Urinary bladder (tissue), 4 donors: Measurements from ENCODE around the gene PARP1. TPM values are rescaled to one million over a fixed set of nuclear protein-coding genes. Genes with fewer than 3 reads are reported as not detected.

ENCODE experiments used
- DNase-seq: peaks from one replicate; pipeline ENCODE4 v3.0.0-alpha.2; 2015; ENCODE audit errors: extremely low spot score
- H3K27ac ChIP-seq: one replicate; pipeline ENCODE4 v1.5.1; 2013; ENCODE audit warnings: low read depth, mild to moderate bottlenecking, moderate library complexity
- H3K36me3 ChIP-seq: one replicate; pipeline ENCODE4 v1.6.1; 2013; ENCODE audit warnings: mild to moderate bottlenecking, moderate library complexity; ENCODE audit not compliant: insufficient read depth
- H3K4me1 ChIP-seq: one replicate; pipeline ENCODE4 v1.6.1; 2013; ENCODE audit warnings: mild to moderate bottlenecking, moderate library complexity; ENCODE audit not compliant: insufficient read depth
- H3K4me3 ChIP-seq: one replicate; pipeline ENCODE4 v1.5.1; 2013; ENCODE audit warnings: low read depth, low read length
- WGBS: extraction: QIAGEN DNeasy Blood & Tissue Kit; methylation state at CpG from one replicate; pipeline ENCODE4 v1.1.7; 2013; 5-methylcytosine and 5-hydroxymethylcytosine counted together
- polyA plus RNA-seq: library from polyadenylated mRNA; stranded (reverse); fragments of 200-250 nt; gene quantifications from one replicate; pipeline ENCODE4 v1.2.3, GENCODE V29; 2013
- total RNA-seq: library from RNA; depleted of rRNA; stranded (reverse); fragments of >200 nt; gene quantifications from one replicate; pipeline ENCODE4 v1.2.3, GENCODE V29; 2014
- donor health status: healthy with polysubstance abuse.
- donor health status: healthy.

Gene PARP1
- total and polyA plus RNA-seq, 2 donors: 58.4 to 60.7 TPM

DNA sequence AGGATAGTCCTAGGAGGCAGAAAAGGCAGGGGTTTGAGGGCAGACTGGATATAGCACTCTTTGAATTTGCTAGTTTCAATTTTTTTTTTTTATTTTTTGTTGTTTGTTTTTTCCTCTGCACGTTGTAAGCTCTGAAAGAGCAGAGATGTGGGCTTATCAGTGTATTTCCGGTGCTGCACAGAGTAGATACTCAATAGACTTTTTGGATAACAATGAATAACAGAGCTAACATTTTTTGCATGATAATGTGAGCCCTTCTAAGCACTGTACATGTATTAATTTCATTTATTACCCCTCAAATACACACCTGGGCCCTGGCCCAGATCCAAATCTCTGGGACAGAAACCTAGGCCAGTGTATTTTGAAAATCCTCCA lies 17.1 kb upstream of the PARP1 start:
- Histone ChIP-seq H3K27ac (no peak overlapping the region), H3K4me1 (no peaks in the 10 kb centered on the region), H3K36me3 (no peaks in the 10 kb centered on the region), H3K4me3 (no peak overlapping the region)
- 25% methylated on average over 2 of the region's 2 CpGs for WGBS
- no peak for DNase-seq

DNA sequence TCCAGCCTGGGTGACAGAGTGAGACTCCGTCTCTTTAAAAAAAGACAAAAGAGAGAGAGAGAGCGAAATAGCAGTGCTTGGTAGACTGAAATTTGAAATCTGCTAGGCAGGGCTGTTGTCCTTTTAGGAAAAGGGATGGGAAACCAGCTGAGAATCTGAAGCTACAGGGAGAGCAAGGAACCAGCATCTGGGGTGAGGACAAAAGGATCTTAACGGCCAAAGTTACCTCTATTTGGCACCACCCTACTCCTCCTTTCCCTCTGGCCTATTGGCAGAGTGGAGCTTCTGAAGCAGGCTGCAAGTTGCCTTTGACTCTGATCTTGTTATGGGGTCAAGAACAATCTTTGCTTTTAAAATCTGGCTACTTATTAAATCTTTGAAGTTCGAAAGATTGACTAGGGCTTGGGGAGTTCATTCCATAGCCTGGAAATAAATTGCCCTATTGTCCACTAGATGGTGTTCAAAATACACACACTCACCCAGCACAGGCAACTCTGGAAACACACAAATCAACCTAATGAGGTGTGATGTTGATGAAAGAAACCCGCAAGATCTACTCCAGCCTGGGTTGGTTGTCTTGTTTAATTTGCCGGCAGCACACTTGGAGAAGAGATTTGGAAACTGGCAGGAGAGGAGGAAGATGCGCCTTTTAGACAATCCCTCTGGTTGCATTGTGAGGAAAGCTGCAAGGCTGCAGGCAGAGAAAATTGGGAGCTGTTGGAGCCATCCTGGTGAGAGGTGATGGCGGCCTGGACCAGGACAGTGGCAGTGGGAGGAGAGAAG lies 16.5 kb upstream of the PARP1 start:
- Histone ChIP-seq H3K4me1 (no peaks in the 10 kb centered on the region), H3K27ac (no peak overlapping the region), H3K4me3 (no peak overlapping the region), H3K36me3 (no peaks in the 10 kb centered on the region)
- no peak for DNase-seq
- WGBS: 50% methylated on average over 8 of the region's 8 CpGs

DNA sequence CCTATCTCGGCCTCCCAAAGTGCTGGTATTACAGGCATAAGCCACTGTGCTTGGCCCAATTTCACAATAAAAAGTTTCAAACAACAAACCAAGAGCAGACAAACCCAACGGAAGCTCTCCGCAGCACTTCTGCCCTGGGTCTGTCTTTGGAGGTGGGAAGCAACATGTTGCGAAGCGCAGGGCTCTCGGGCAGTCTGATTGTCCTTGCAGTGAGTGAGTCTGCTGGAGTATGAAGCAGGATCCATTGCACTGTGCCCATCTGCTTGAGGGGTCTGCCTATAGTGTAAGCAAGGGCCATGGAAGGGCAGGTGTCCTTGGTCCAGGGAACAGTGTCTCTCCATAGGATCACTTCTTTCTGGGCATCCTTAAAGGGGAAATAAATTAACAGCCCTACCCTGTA lies 14.6 kb upstream of the PARP1 start:
- 96% methylated on average over 6 of the region's 6 CpGs for WGBS

DNA sequence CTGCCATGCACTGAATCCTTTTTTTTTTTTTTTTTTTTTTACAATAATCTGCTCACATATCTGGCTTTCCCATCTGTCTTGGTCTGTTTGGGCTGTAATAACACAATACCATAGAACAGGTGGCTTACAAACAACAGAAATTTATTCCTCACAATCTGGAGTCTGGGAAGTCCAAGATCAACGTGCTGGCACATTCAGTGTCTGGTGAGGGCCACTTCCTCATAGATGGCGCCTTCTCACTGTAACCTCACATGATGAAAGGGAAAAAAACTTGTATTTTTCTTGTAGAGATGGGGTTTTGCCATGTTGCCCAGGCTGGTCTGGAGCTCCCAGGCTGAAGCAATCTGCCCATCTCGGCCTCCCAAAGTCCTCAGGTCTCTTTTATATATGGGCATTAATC lies 13.0 kb upstream of the PARP1 start:
- WGBS: 92% methylated on average over 3 of the region's 3 CpGs
- Histone ChIP-seq H3K36me3 (no peaks in the 10 kb centered on the region), H3K4me1 (no peaks in the 10 kb centered on the region), H3K4me3 (no peak overlapping the region), H3K27ac (no peak overlapping the region)
- DNase-seq: no peak

More for the DNA sequence above, 14.6 kb upstream of the PARP1 start:
- Histone ChIP-seq H3K36me3 (no peaks in the 10 kb centered on the region), H3K4me3 (no peak overlapping the region), H3K27ac (no peak overlapping the region), H3K4me1 (no peaks in the 10 kb centered on the region)
- no peak for DNase-seq

DNA sequence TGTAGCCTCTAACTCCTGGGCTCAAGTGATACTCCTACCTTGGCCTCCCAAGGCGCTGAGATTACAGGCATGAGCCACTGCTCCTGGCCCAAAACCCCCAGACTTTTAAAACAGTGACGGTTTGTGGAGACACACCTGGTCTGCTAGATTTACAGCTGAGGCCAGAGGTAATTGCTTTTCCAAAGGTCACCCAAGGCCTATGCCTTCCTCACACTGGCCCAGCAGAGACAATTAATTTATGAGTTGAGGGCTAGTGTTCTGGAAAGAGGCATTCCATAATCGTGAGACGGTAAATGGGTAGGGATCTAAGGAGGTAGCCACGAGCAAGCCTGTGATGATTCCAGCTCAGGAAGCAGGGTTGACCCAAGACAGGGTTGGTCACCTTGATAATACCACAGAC lies 12.4 kb upstream of the PARP1 start:
- Histone ChIP-seq H3K4me3 (no peak overlapping the region), H3K4me1 (no peaks in the 10 kb centered on the region), H3K27ac (no peak overlapping the region), H3K36me3 (no peaks in the 10 kb centered on the region)
- 93% methylated on average over 5 of the region's 5 CpGs for WGBS
- DNase-seq: no peak

DNA sequence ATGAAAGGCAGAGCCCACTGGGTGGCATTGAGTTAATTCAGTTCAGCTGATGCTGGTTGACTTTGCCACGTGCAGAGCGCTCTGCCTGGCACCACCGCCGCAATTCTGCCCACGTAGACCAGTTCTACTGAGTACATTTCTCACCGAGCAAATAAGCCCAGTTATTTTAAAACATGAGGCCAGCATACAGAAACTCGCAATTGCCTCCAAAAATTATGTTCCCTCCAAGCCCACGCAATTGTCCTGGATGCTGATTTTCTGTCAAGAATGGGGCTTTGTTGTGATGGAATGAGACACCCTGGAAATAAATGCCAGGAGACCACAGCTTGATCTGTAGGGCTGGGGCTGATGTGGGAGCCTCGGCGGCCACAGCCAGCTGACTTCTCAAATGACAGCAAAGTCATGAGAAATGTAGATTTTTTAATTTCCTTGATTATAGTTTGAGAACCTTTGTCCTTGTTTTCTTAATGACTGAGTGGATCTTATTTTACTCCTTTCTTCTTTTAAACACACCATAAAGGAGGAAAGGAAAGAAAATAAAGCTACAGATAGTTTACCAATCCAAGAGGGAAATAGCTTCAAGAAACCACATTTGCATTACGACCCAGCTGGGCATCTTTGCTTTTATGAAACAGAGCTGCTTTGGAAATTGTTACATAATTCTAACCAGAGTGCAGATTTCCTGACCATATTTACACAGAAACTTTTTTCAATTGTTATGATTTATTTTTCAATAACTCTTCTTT lies 11.6 kb upstream of the PARP1 start:
- no peaks in the 10 kb centered on the region for H3K36me3 ChIP-seq
- WGBS: 82% methylated on average over 11 of the region's 11 CpGs
- no peak overlapping the region for H3K27ac ChIP-seq

DNA sequence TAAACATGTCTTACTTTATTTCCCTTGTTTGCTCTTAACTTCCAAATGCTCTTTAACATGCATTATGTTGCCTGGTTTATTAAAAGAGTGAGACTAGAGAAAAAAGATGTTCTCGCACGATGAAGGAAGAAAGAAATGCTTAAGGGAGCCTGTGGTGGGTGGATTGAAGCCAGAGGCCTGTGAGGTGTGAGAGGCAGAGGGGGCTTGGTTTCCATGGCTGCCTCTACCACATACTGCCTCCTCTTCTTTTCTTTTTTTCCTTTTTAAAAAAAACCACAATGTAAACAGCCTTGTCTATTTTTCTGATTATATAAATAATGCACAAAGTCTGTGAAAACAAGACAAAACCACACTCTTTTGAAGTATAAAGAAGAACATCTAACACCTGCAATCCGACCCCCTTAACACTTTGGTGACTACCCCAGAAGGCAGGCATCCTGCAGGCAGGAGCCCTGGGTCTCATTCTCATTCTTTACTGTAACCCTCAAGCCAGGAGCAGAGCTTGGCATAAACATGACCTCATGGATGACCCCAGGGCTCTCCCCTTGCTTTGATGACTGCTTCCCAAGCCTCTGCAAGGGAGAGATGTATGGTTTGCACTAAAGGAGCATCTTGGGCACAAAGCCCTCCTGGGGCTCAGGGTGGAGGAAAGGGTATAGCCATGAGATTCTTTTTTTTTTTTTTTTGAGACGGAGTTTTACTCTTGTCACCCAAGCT lies 10.1 kb upstream of the PARP1 start:
- Histone ChIP-seq H3K4me3 (no peak overlapping the region), H3K36me3 (no peaks in the 10 kb centered on the region), H3K4me1 (no peaks in the 10 kb centered on the region), H3K27ac (no peak overlapping the region)
- WGBS: 61% methylated on average over 4 of the region's 4 CpGs
- DNase-seq: no peak

More for the DNA sequence above, 11.6 kb upstream of the PARP1 start:
- Histone ChIP-seq H3K4me3 (no peak overlapping the region), H3K4me1 (no peaks in the 10 kb centered on the region)
- no peak for DNase-seq

DNA sequence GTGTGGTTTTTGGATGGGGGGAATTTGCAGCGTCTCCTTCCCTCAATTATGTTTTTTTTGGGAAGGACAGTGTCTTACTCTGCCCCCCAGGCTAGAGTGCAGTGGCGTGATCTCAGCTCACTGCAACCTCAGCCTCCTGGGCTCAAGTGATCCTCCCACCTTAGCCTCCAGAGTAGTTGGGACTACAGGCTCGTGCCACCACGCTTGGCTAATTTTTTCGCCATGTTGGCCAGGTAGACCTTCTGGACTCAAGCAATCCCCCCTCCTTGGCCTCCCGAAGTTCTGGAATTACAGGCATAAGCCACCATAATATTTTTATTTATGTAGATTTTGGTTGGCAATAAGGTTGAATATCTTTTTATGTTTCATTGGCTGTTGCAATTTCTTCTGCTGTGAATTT lies 9.5 kb upstream of the PARP1 start:
- Histone ChIP-seq H3K4me1 (no peaks in the 10 kb centered on the region), H3K27ac (no peak overlapping the region), H3K4me3 (no peak overlapping the region), H3K36me3 (no peaks in the 10 kb centered on the region)
- no peak for DNase-seq
- 76% methylated on average over 6 of the region's 6 CpGs for WGBS

DNA sequence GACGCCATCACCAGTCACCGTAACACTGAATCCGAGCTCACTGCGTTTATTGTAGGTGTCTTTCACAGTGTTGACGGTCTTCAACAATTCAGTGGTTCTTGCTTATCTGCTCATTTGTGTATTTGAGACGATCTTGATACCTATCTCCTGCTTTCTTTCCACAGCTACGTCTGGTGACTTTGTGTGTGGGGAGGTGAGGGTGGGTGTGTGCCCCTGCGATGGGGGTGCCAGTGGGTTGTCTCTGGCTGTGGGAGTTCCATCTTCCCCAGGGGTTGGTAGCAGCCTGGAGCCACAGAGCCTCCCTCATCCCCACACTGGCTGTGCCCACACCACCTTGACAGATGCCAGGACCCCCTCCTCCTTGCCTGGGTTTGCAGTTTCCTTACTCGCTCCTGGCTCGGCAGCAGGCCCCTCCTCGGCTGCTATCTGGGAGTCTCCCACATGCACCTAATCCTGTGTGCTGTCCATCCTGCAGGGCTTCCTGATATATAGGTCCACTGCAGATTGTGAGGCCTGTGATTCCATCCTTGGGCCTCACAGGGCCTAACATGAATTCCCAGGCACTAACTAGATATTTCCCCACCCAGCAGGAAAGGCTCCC lies 6.3 kb upstream of the PARP1 start:
- Histone ChIP-seq H3K36me3 (no peaks in the 10 kb centered on the region), H3K4me3 (no peak overlapping the region), H3K4me1 (no peaks in the 10 kb centered on the region), H3K27ac (no peak overlapping the region)
- DNase-seq: no peak
- 68% methylated on average over 11 of the region's 11 CpGs for WGBS

DNA sequence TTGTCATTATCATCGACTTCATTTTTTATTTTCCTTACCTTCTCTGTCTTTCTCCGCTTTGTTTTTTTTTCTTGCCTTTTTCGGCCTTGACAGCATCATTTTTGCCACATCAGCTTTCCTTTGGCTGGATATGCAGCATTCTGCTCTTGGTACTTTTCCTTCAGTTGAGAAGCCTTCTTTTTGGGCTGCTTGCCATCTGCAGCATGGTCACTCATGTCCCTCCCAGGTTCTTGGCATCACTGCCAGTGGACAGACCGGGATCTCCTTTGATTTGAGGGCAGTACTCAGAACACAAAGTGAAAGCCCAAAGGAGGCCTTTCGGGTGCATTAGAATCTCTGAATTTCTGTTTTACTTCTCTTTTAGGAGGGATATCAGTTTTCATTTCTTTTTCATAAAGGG lies 3.7 kb upstream of the PARP1 start:
- peaks cover 2% of the 10 kb centered on the region for H3K4me1 ChIP-seq
- no peak for DNase-seq
- no peaks in the 10 kb centered on the region for H3K36me3 ChIP-seq
- H3K4me3 ChIP-seq: no peak overlapping the region
- H3K27ac ChIP-seq: no peak overlapping the region
- 71% methylated on average over 5 of the region's 5 CpGs for WGBS

DNA sequence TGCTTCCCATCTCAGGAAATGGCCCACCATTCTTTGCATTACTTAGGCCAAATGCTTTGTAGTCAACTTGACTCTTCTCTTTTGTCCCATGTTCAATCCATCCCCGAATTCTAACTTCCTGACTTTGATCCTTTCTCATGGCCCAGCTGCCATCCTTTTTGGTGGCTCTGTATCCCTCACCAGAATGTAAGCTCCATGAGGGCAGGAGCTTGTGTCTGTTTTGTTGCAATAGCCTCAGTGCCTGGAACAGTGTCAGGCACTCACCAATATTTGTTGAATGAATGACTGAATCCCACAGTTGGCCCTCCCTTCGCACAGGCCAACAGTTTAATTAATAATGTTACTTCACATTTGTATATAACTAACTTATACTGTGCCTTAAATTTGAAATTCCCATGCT lies 3.1 kb upstream of the PARP1 start:
- H3K27ac ChIP-seq: no peak overlapping the region
- H3K4me1 ChIP-seq: peaks cover 2% of the 10 kb centered on the region
- no peaks in the 10 kb centered on the region for H3K36me3 ChIP-seq
- WGBS: 93% methylated on average over 2 of the region's 2 CpGs
- no peak for DNase-seq
- no peak overlapping the region for H3K4me3 ChIP-seq

DNA sequence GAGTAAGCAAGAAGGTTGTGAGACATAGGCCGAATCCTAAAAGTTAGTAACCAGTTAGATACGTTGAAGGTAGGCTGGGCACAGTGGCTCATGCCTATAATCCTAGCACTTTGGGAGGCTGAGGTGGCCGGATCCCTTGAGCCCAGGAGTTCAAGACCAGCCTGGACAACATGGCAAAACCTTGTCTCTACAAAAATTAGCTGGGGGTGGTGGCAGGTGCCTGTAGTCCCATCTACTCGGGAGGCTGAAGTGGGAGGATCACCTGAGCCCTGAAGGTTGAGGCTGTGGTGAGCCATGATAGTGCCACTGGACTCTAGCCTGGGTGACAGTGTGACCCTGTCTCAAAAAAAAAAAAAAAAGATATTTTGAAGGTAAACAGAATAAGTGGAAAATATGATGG lies 1.5 kb upstream of the PARP1 start:
- WGBS: 92% methylated on average over 4 of the region's 4 CpGs
- Histone ChIP-seq H3K4me3 (no peak overlapping the region), H3K27ac (no peak overlapping the region), H3K4me1 (peaks cover 2% of the 10 kb centered on the region), H3K36me3 (no peaks in the 10 kb centered on the region)
- no peak for DNase-seq

DNA sequence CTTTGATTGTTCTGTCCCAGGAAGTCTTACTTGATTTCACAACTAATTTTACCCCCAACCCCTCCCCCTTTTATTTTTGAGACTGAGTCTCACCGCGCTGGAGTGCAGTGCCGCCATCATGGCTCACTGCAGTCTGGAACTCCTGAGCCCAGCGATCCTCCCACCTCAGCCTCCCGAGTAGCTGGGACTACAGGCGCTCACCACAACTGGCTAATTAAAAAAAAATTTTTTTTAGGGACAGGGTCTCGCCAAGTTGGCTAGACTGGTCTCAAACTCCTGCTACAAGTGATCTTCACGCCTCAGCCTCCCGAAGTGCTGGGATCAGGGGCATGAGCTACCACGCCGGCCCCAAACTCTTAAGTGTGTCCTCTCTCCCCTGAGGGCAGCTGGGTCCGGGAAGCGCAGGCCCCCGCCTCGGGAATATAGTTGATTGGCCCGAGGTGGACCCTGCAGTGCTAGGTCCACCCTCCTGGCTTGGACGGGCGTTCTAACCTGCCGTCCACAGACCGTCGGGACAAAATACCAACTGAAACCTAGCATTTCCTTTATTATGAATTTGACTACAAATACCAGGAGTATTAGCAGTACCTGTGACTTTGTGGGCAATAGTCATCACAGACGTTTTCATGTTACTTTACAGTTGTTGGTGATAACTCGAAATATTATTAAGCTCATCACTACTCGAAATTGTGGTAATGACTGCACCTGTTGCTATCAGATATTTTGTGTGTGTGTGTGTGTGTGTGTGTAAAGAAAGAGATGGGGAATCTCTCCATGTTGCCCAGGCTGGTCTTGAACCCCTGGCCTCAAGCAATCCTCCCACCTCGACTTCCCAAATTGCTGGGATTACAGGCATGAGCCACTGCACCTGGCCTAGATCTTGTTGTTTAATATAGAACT lies 642 bp upstream of the PARP1 start:
- Histone ChIP-seq H3K4me3 (no peak overlapping the region), H3K36me3 (no peaks in the 10 kb centered on the region), H3K27ac (no peak overlapping the region), H3K4me1 (peaks cover 2% of the 10 kb centered on the region)
- no peak for DNase-seq
- 71% methylated on average over 25 of the region's 25 CpGs for whole genome bisulfite sequencing
